Breast epithelium (tissue), 3 donors: ENCODE results near the gene WDR81.

ENCODE experiments used
- POLR2A ChIP-seq: fragments of 450-650 bp; IDR thresholded peaks from one replicate; pipeline ENCODE4 v1.6.1; 2016; ENCODE audit warnings: antibody characterized with exemption, mild to moderate bottlenecking, moderate library complexity
- POLR2AphosphoS5 ChIP-seq, 3 donors: sonication (generic); formaldehyde crosslinking; IDR thresholded peaks; one replicate each; pipeline ENCODE4 v1.6.1; 2017; ENCODE audit warnings: antibody characterized with exemption in 3 of 3
- TF ChIP-seq, protein P1 (sequence below), 3 donors: fragments of 450-650 bp; IDR thresholded peaks; one replicate each; pipeline ENCODE4 v1.5.1; 2016 to 2017; ENCODE audit warnings: antibody characterized with exemption in 3 of 3, mild to moderate bottlenecking in 3 of 3, moderate library complexity in 3 of 3

DNA sequence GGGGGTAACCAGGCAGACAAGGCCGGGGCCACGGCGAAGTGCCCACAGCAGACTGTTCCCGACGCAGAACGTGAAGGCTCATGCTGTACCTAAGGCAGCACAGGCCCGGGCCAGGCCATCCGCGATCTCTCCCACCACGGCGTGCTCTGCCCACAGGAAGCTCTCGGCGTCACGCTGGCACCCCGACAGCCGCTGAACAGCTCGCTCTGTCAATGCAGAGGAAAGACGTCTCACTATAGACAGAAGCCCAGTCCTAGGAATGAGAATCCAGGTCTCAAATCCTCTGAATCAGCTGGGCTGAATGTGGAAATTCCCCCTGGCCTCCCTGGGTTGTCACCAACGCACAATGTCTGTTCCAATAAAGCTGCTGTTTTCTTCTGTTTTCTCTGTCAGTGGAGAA, 58.8 kb downstream of the WDR81 start:
- TF ChIP-seq, protein P1, sequence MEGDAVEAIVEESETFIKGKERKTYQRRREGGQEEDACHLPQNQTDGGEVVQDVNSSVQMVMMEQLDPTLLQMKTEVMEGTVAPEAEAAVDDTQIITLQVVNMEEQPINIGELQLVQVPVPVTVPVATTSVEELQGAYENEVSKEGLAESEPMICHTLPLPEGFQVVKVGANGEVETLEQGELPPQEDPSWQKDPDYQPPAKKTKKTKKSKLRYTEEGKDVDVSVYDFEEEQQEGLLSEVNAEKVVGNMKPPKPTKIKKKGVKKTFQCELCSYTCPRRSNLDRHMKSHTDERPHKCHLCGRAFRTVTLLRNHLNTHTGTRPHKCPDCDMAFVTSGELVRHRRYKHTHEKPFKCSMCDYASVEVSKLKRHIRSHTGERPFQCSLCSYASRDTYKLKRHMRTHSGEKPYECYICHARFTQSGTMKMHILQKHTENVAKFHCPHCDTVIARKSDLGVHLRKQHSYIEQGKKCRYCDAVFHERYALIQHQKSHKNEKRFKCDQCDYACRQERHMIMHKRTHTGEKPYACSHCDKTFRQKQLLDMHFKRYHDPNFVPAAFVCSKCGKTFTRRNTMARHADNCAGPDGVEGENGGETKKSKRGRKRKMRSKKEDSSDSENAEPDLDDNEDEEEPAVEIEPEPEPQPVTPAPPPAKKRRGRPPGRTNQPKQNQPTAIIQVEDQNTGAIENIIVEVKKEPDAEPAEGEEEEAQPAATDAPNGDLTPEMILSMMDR (IDR thresholded peaks at IDR 0.05): no peak
- no peak for TF ChIP-seq POLR2A
- no peak for TF ChIP-seq POLR2AphosphoS5 (IDR thresholded peaks at IDR 0.05)
